HepG2 (cell line): Measurements from ENCODE around the gene CERS4. TPM values are rescaled to one million over a fixed set of nuclear protein-coding genes. Genes with fewer than 3 reads are reported as not detected.

Source experiments
- ARHGAP35 ChIP-seq: sonication (generic); formaldehyde crosslinking; IDR thresholded peaks from 2 replicates; pipeline ENCODE4 v1.9.0; 2022; ENCODE audit warnings: mild to moderate bottlenecking, inconsistent platforms, moderate library complexity, missing genetic modification reagents, borderline replicate concordance
- EEA1 ChIP-seq: sonication (generic); formaldehyde crosslinking; IDR thresholded peaks from 2 replicates; pipeline ENCODE4 v1.5.1; 2020; ENCODE audit warnings: mild to moderate bottlenecking, missing genetic modification reagents, borderline replicate concordance
- FOXJ3 ChIP-seq: sonication (generic); formaldehyde crosslinking; IDR thresholded peaks from 2 replicates; pipeline ENCODE4 v1.4.0; 2020; ENCODE audit warnings: missing genetic modification reagents, mild to moderate bottlenecking, borderline replicate concordance
- FOXM1 ChIP-seq: sonication (generic); formaldehyde crosslinking; IDR thresholded peaks from 2 replicates; pipeline ENCODE4 v1.5.0; 2020; ENCODE audit warnings: missing genetic modification reagents
- GATAD2A ChIP-seq: IDR thresholded peaks from 2 replicates; pipeline ENCODE4 v1.6.1; 2016
- HMGXB4 ChIP-seq, 2 experiments: sonication (generic) in 1 of 2; formaldehyde crosslinking in 1 of 2; IDR thresholded peaks; 2 replicates each; pipeline versions ENCODE4 v1.4.0 to v1.6.1; 2018 to 2020; ENCODE audit warnings: missing genetic modification reagents in 2 of 2, borderline replicate concordance in 1 of 2, low read depth in 1 of 2, mild to moderate bottlenecking in 1 of 2, missing biosample characterization in 1 of 2
- HNRNPUL1 ChIP-seq: fragments of 200-400 bp; formaldehyde crosslinking; IDR thresholded peaks from 2 replicates; pipeline ENCODE4 v1.6.1; 2017; ENCODE audit warnings: low read depth, mild to moderate bottlenecking, low read length, moderate library complexity
- JDP2 ChIP-seq: sonication (generic); formaldehyde crosslinking; IDR thresholded peaks from 2 replicates; pipeline ENCODE4 v1.8.1; 2022; ENCODE audit warnings: missing genetic modification reagents, borderline replicate concordance
- KAT8 ChIP-seq: IDR thresholded peaks from 2 replicates; pipeline ENCODE4 v1.6.1; 2016; ENCODE audit warnings: missing genetic modification reagents, missing compliant biosample characterization
- NFE2 ChIP-seq: sonication (generic); formaldehyde crosslinking; IDR thresholded peaks from 2 replicates; pipeline ENCODE4 v1.4.0; 2020; ENCODE audit warnings: missing genetic modification reagents
- REPIN1 ChIP-seq: sonication (generic); formaldehyde crosslinking; IDR thresholded peaks from 2 replicates; pipeline ENCODE4 v1.8.0; 2022; ENCODE audit warnings: missing genetic modification reagents, low read depth, mild to moderate bottlenecking, borderline replicate concordance
- RFX1 ChIP-seq: fragments of 450-650 bp; IDR thresholded peaks from 2 replicates; pipeline ENCODE4 v1.6.1; 2017
- RXRB ChIP-seq: IDR thresholded peaks from 2 replicates; pipeline ENCODE4 v1.6.1; 2016; ENCODE audit warnings: borderline replicate concordance, missing genetic modification reagents, missing compliant biosample characterization
- ZNF740 ChIP-seq: sonication (generic); formaldehyde crosslinking; IDR thresholded peaks from 2 replicates; pipeline ENCODE4 v1.4.0; 2020; ENCODE audit warnings: missing genetic modification reagents
- ZNF761 ChIP-seq: sonication (generic); formaldehyde crosslinking; conservative IDR thresholded peaks from 2 replicates; pipeline ENCODE4 v1.4.0; 2020; ENCODE audit warnings: mild to moderate bottlenecking, missing genetic modification reagents
- ZNF784 ChIP-seq: sonication (generic); formaldehyde crosslinking; IDR thresholded peaks from 2 replicates; pipeline ENCODE4 v1.5.1; 2020; ENCODE audit warnings: missing genetic modification reagents, mild to moderate bottlenecking, borderline replicate concordance
- ZSCAN31 ChIP-seq: sonication (generic); formaldehyde crosslinking; IDR thresholded peaks from 2 replicates; pipeline ENCODE4 v1.5.0; 2020; ENCODE audit warnings: low read depth, mild to moderate bottlenecking, missing genetic modification reagents
- ZXDC ChIP-seq: sonication (generic); formaldehyde crosslinking; IDR thresholded peaks from 2 replicates; pipeline ENCODE4 v1.5.0; 2020; ENCODE audit warnings: mild to moderate bottlenecking, missing genetic modification reagents
- polyA plus RNA-seq, 8 experiments: library from polyadenylated mRNA; depleted of rRNA in 3 of 8; stranded (reverse) in 7 of 8; unstranded in 1 of 8; fragments of >200 nt; fragmentation: Illumina TruSeq in 4 of 8; extraction: Trizol in 4 of 8; gene quantifications; 2 replicates each; pipeline versions ENCODE4 v1.2.1 to v1.2.3, GENCODE V29; 2011 to 2016; ENCODE audit warnings: low read depth in 4 of 8, missing spikeins in 1 of 8, mixed read lengths in 1 of 8; ENCODE audit not compliant: insufficient read depth in 1 of 8
- total RNA-seq, 5 experiments: library from RNA; depleted of rRNA; stranded (reverse); fragments of >200 nt; fragmentation: Illumina TruSeq; extraction: Trizol; gene quantifications; 2 replicates each; pipeline ENCODE4 v1.2.3, GENCODE V29; 2016; ENCODE audit warnings: low read depth in 1 of 5
- TF ChIP-seq, protein P1 (sequence below): sonication (generic); formaldehyde crosslinking; IDR thresholded peaks from 2 replicates; pipeline ENCODE4 v1.5.0; 2020; ENCODE audit warnings: mild to moderate bottlenecking, missing genetic modification reagents, borderline replicate concordance
- TF ChIP-seq, protein P2 (sequence below): sonication (generic); formaldehyde crosslinking; IDR thresholded peaks from 2 replicates; pipeline ENCODE4 v1.5.0; 2020; ENCODE audit warnings: missing genetic modification reagents, mild to moderate bottlenecking, borderline replicate concordance

Gene CERS4
- total and polyA plus RNA-seq, 2 of the 13 experiments (the other 11 are each of a cell fraction or from before 2014, with no cell fraction given): 74.7 to 83.5 TPM

GRCh38 chr19:8240274-8241229 lies 31.4 kb downstream of the CERS4 start (continued):
- TF ChIP-seq KAT8 (peak; percentile 47; the same call in 1 of the 2 replicates), EEA1 (CRISPR knock-in tag) (no peak), ARHGAP35 (CRISPR knock-in tag) (peak; percentile 45; the same call in 1 of the 2 replicates), REPIN1 (CRISPR knock-in tag) (peak; percentile 93), FOXM1 (CRISPR knock-in tag) (no peak), ZNF761 (no peak), ZNF784 (CRISPR knock-in tag) (no peak), RFX1 (no peak), NFE2 (CRISPR knock-in tag) (no peak), FOXJ3 (no peak), GATAD2A (CRISPR knock-in tag) (peak; percentile 81), RXRB (CRISPR knock-in tag) (peak; percentile 82), JDP2 (CRISPR knock-in tag) (no peak), ZSCAN31 (peak; percentile 83), HNRNPUL1 (no peak), ZXDC (CRISPR knock-in tag) (no peak), ZNF740 (0 out of 2 replicates have a peak, but pooled peaks have one; percentile 22), HMGXB4 (CRISPR knock-in tag; IDR thresholded peaks at IDR 0.05; ENCODE audit: borderline replicate concordance in 1 of 2, low read depth in 1 of 2) (no peak)
- TF ChIP-seq, protein P1, sequence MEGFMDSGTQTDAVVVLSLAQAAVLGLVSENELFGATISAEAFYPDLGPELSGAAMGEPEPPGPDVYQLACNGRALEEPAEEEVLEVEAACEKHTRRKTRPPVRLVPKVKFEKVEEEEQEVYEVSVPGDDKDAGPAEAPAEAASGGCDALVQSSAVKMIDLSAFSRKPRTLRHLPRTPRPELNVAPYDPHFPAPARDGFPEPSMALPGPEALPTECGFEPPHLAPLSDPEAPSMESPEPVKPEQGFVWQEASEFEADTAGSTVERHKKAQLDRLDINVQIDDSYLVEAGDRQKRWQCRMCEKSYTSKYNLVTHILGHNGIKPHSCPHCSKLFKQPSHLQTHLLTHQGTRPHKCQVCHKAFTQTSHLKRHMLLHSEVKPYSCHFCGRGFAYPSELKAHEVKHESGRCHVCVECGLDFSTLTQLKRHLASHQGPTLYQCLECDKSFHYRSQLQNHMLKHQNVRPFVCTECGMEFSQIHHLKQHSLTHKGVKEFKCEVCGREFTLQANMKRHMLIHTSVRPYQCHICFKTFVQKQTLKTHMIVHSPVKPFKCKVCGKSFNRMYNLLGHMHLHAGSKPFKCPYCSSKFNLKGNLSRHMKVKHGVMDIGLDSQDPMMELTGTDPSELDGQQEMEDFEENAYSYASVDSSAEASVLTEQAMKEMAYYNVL (CRISPR knock-in tag): no peak
- TF ChIP-seq, protein P2, sequence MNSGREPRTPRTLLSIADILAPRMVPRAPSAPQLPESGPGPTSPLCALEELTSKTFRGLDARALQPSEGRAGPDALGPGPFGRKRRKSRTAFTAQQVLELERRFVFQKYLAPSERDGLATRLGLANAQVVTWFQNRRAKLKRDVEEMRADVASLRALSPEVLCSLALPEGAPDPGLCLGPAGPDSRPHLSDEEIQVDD (CRISPR knock-in tag): no peak
